ENCODE measurements around the gene HOXD9. TPM values are rescaled to one million over a fixed set of nuclear protein-coding genes. Genes with fewer than 3 reads are reported as not detected.

Gene HOXD9
- total and polyA plus RNA-seq, 8 donors: 0.29 to 1.7 (median 0.95) TPM

DNA sequence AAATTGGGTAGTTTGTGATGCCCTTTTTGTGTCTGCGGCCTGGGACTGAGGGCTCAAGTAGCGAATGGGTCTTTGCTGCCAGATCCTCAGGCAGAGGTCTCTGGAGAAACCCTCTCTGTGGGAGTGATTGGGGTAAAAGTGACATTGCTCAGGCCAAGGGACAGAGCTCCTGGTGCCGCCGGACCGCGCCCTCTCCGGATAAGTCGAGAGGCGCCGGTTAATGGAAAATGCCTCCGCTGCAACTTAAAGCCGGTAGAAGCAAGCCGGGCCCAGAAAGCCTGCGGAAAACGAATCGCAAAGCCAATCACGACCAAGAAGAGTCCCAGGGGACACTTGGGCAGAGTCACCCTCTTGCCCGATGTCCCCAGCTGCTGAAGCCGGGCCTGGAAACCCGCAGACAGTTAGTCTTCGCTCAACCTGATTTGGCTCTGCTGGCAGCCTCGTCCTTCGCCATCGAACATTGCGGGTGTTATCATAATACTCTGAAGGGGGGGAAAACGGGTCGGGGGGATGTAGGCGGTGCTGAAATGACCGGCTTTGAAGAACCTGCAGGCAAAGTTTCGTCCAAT, 23.3 kb upstream of the HOXD9 start:
- intact Hi-C loops (cut with DNase I): loop anchor here in 1 of 2 donors (10.0 kb wide), 1 partner anchor 414 kb away; no protein-coding TSS in a partner anchor
- no peak overlapping the region for H3K27ac ChIP-seq
- H3K36me3 ChIP-seq: no peaks in the 10 kb centered on the region
- H3K27me3 ChIP-seq: peaks cover 99 to 100% of the 10 kb centered on the region in 2 donors
- H3K4me1 ChIP-seq: peaks cover 3 to 19% of the 10 kb centered on the region in 2 donors
- no peak overlapping the region for H3K4me3 ChIP-seq
- TF ChIP-seq, protein P1, sequence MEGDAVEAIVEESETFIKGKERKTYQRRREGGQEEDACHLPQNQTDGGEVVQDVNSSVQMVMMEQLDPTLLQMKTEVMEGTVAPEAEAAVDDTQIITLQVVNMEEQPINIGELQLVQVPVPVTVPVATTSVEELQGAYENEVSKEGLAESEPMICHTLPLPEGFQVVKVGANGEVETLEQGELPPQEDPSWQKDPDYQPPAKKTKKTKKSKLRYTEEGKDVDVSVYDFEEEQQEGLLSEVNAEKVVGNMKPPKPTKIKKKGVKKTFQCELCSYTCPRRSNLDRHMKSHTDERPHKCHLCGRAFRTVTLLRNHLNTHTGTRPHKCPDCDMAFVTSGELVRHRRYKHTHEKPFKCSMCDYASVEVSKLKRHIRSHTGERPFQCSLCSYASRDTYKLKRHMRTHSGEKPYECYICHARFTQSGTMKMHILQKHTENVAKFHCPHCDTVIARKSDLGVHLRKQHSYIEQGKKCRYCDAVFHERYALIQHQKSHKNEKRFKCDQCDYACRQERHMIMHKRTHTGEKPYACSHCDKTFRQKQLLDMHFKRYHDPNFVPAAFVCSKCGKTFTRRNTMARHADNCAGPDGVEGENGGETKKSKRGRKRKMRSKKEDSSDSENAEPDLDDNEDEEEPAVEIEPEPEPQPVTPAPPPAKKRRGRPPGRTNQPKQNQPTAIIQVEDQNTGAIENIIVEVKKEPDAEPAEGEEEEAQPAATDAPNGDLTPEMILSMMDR (IDR thresholded peaks at IDR 0.05): no peak
- DNase-seq: no peak
- no peaks in the 10 kb centered on the region for H3K9me3 ChIP-seq
- no peak for ATAC-seq

DNA sequence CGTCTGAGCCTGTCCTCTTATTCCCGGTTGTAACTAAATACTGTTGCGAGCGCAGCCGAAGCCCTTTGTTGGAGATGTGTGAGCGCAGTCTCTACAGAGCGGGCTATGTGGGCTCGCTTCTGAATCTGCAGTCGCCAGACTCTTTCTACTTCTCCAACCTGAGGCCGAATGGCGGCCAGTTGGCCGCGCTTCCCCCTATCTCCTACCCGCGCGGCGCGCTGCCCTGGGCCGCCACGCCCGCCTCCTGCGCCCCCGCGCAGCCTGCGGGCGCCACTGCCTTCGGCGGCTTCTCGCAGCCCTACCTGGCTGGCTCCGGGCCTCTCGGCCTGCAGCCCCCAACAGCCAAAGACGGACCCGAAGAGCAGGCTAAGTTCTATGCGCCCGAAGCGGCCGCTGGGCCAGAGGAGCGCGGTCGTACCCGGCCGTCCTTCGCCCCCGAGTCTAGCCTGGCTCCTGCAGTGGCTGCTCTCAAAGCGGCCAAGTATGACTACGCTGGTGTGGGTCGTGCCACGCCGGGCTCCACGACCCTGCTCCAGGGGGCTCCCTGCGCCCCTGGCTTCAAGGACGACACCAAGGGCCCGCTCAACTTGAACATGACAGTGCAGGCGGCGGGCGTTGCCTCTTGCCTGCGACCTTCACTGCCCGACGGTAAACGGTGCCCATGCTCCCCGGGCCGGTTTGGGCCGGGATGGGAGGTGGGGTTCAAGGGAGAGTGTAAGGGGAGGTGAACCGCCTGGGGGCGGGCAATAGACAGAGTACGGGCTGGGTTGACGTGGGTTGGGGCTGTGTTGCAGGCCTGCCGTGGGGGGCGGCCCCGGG, 22.6 kb upstream of the HOXD9 start, which contains the start of gene HOXD12:
HOXD12 (plus strand) TSS at position 68 of the 819 bp plus-strand sequence; CDS start at position 75, 7 bp downstream.
- intact Hi-C loops (cut with DNase I): loop anchor here in 1 of 2 donors (10.0 kb wide), 1 partner anchor 415 kb away; no protein-coding TSS in a partner anchor
- ATAC-seq: no peak
- Histone ChIP-seq H3K4me3 (no peak within 1 kb of the TSS), H3K4me1 (peaks cover 3 to 26% of the 10 kb centered on the region in 2 donors), H3K9me3 (no peaks in the 10 kb centered on the region), H3K36me3 (no peaks in the 10 kb centered on the region), H3K27ac (no peak within 1 kb of the TSS), H3K27me3 (peaks cover 99 to 100% of the 10 kb centered on the region in 2 donors)
- peak in 1 of 4 donors; percentile 64 for DNase-seq
- TF ChIP-seq, protein P1 (IDR thresholded peaks at IDR 0.05): no peak

DNA sequence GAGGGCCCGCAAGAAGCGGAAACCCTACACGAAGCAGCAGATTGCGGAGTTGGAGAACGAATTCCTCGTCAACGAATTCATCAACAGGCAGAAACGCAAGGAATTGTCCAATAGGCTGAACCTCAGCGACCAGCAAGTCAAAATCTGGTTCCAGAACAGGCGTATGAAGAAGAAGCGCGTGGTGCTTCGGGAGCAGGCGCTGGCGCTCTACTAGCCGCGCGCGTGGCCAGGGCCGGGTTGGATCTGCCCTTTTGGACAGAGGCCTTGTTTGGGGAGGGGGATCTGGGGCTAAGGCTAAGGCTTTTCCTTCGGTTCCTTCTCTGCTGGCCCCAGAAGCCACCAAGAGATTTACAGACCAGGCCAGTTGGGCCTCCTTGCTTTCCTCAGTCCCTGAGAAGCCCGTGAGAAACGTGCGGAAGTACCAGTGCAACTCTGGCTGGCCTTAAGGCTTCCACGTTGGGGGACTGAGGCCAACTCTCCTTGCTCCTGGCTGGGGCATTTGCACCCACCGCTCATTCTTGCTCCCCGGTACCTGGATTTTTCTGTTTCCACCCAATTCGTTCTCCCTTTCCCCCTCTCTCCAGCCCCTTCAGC, 21.9 kb upstream of the HOXD9 start:
- Histone ChIP-seq H3K27ac (no peak overlapping the region), H3K27me3 (peaks cover 99 to 100% of the 10 kb centered on the region in 2 donors), H3K36me3 (no peaks in the 10 kb centered on the region), H3K9me3 (no peaks in the 10 kb centered on the region), H3K4me3 (no peak overlapping the region), H3K4me1 (peaks cover 3 to 27% of the 10 kb centered on the region in 2 donors)
- TF ChIP-seq, protein P1 (IDR thresholded peaks at IDR 0.05): no peak
- ATAC-seq: no peak
- intact Hi-C loops (cut with DNase I): no loop called here
- no peak for DNase-seq

DNA sequence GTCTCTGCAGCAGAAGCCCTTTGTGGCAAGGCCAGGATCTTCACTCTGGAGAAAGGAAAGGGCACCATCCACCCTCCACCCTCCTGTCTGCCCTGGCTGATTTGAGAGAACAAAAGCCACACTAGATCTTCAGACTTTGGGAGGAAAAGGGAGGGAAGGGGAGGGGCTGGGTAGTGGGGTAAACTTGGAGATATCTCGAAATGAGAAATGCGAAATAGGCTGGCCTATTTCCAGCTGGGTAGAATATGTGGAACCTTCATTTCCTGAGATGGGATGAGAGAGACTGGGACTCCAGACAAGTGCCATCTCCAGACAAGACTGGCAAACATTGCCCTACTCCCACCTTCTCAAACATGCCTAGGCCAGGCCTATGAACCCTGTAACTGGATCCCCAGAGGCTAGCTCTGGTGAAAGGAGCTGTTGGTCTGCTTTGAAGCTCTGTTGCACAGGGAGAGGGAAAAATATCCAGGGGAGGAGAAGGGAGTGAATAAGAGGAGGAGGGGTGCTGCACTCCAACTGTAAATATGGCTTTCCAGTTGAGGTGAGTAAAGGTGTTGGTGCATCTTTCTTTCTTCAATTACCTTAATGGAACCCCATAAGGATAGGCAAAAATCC, 21.2 kb upstream of the HOXD9 start:
- TF ChIP-seq, protein P1 (IDR thresholded peaks at IDR 0.05): no peak
- no peaks in the 10 kb centered on the region for H3K9me3 ChIP-seq
- no peak for DNase-seq
- no peak overlapping the region for H3K4me3 ChIP-seq
- H3K36me3 ChIP-seq: no peaks in the 10 kb centered on the region
- H3K27me3 ChIP-seq: peaks cover 99 to 100% of the 10 kb centered on the region in 2 donors
- peaks cover 3 to 28% of the 10 kb centered on the region in 2 donors for H3K4me1 ChIP-seq
- no peak overlapping the region for H3K27ac ChIP-seq
- intact Hi-C loops (cut with DNase I): no loop called here
- ATAC-seq: no peak
